CD14-positive monocyte (primary cell): ENCODE measurements around the gene PDLIM4. TPM values are rescaled to one million over a fixed set of nuclear protein-coding genes. Genes with fewer than 3 reads are reported as not detected.

ENCODE experiments used
- DNase-seq, 3 donors: peaks; one replicate each; pipeline ENCODE4 v3.0.0-alpha.2; 2011 to 2022
- H2AFZ ChIP-seq: 2 replicates; pipeline ENCODE4 v1.6.0; 2012; ENCODE audit warnings: mild to moderate bottlenecking, low read depth, low read length, inconsistent platforms; ENCODE audit not compliant: insufficient read depth, poor library complexity, severe bottlenecking
- H3K27ac ChIP-seq, 2 donors: 1 replicate in 1 of 2; 2 replicates in 1 of 2; pipeline ENCODE4 v1.5.1; 2012 to 2013; ENCODE audit warnings: low read length in 2 of 2, control low read depth in 1 of 2, inconsistent platforms in 1 of 2, low read depth in 1 of 2, mild to moderate bottlenecking in 1 of 2
- H3K27me3 ChIP-seq, 2 donors: one replicate each; pipeline versions ENCODE4 v1.6.0 to v1.6.1; 2011 to 2013; ENCODE audit warnings: low read length in 2 of 2; ENCODE audit not compliant: control insufficient read depth in 2 of 2, insufficient read depth in 2 of 2
- H3K36me3 ChIP-seq, 2 donors: replicated peaks in 1 of 2; 1 replicate in 1 of 2; 2 replicates in 1 of 2; pipeline versions ENCODE4 v1.5.1 to v1.6.1; 2012 to 2013; ENCODE audit warnings: low read length in 2 of 2, control low read depth in 1 of 2, inconsistent platforms in 1 of 2, mild to moderate bottlenecking in 1 of 2; ENCODE audit not compliant: insufficient read depth in 2 of 2, control insufficient read depth in 1 of 2
- H3K4me1 ChIP-seq, 2 donors: 1 replicate in 1 of 2; 2 replicates in 1 of 2; pipeline versions ENCODE4 v1.5.1 to v1.6.1; 2012 to 2013; ENCODE audit warnings: low read length in 2 of 2, control low read depth in 1 of 2, inconsistent platforms in 1 of 2, mild to moderate bottlenecking in 1 of 2, moderate library complexity in 1 of 2; ENCODE audit not compliant: insufficient read depth in 2 of 2, control insufficient read depth in 1 of 2
- H3K4me2 ChIP-seq: replicated peaks from 2 replicates; pipeline ENCODE3; 2012; ENCODE audit warnings: low read length, moderate library complexity, mild to moderate bottlenecking; ENCODE audit not compliant: poor library complexity, severe bottlenecking; ENCODE audit errors: extremely low read depth
- H3K4me3 ChIP-seq, 3 experiments: fragments of 200-600 bp in 1 of 3; sonication (generic) in 1 of 3; replicated peaks in 1 of 3; 1 replicate in 2 of 3; 2 replicates in 1 of 3; pipeline ENCODE4 v1.5.1; 2011 to 2013; ENCODE audit warnings: low read length in 3 of 3, mild to moderate bottlenecking in 3 of 3, control low read depth in 2 of 3, low read depth in 2 of 3, inconsistent platforms in 1 of 3, moderate library complexity in 1 of 3
- H3K79me2 ChIP-seq: 2 replicates; pipeline ENCODE4 v1.6.0; 2012; ENCODE audit warnings: mild to moderate bottlenecking, control low read depth, inconsistent platforms, low read length, moderate library complexity; ENCODE audit not compliant: insufficient read depth
- H3K9ac ChIP-seq: 2 replicates; pipeline ENCODE4 v1.6.0; 2017; ENCODE audit warnings: low read length, mild to moderate bottlenecking; ENCODE audit not compliant: insufficient read depth, poor library complexity, severe bottlenecking
- H3K9me3 ChIP-seq, 2 donors: replicated peaks in 1 of 2; 1 replicate in 1 of 2; 2 replicates in 1 of 2; pipeline versions ENCODE4 v1.5.1 to v1.6.1; 2012 to 2013; ENCODE audit warnings: low read length in 2 of 2, control low read depth in 1 of 2; ENCODE audit not compliant: control insufficient read depth in 1 of 2, insufficient read depth in 1 of 2
- H4K20me1 ChIP-seq: 2 replicates; pipeline ENCODE4 v1.6.0; 2012; ENCODE audit warnings: mild to moderate bottlenecking, low read length, control low read depth, moderate library complexity; ENCODE audit not compliant: insufficient read depth
- H3K27ac Mint-ChIP-seq, 7 donors: one replicate each; pipeline ENCODE4 v1.8.0; 2020; ENCODE audit warnings: mild to moderate bottlenecking in 7 of 7, mixed read lengths in 7 of 7, moderate library complexity in 6 of 7, inconsistent platforms in 2 of 7
- H3K27me3 Mint-ChIP-seq, 3 donors: one replicate each; pipeline ENCODE4 v1.8.0; 2021 to 2022; ENCODE audit warnings: low read depth in 3 of 3, mild to moderate bottlenecking in 3 of 3, mixed read lengths in 3 of 3, moderate library complexity in 3 of 3, inconsistent platforms in 1 of 3
- H3K36me3 Mint-ChIP-seq, 2 donors: one replicate each; pipeline ENCODE4 v1.8.0; 2020; ENCODE audit warnings: mixed read lengths in 2 of 2, inconsistent platforms in 1 of 2, mild to moderate bottlenecking in 1 of 2
- H3K4me1 Mint-ChIP-seq: one replicate; pipeline ENCODE4 v1.8.0; 2020; ENCODE audit warnings: mild to moderate bottlenecking, mixed read lengths
- H3K4me3 Mint-ChIP-seq, 2 donors: one replicate each; pipeline ENCODE4 v1.8.0; 2020; ENCODE audit warnings: mild to moderate bottlenecking in 2 of 2, mixed read lengths in 2 of 2, moderate library complexity in 1 of 2
- H3K9me3 Mint-ChIP-seq, 7 donors: one replicate each; pipeline ENCODE4 v1.8.0; 2020 to 2022; ENCODE audit warnings: mixed read lengths in 7 of 7, mild to moderate bottlenecking in 6 of 7, moderate library complexity in 6 of 7, inconsistent platforms in 2 of 7
- CTCF ChIP-seq: fragments of 200-600 bp; IDR thresholded peaks from one replicate; pipeline ENCODE4 v1.8.0; 2022; ENCODE audit warnings: antibody characterized with exemption, mild to moderate bottlenecking
- WGBS: methylation state at CpG from one replicate; pipeline ENCODE4 v1.1.5; 2013; ENCODE audit warnings: missing lambda C conversion rate; ENCODE audit not compliant: insufficient coverage; 5-methylcytosine and 5-hydroxymethylcytosine counted together
- intact Hi-C, 2 donors: fragments of 100-400 bp; cut with micrococcal nuclease; formaldehyde crosslinking; loops; one replicate each; pipeline versions ENCODE4 v1.15.0 to v1.15.1; 2023
- polyA plus RNA-seq, 3 donors: library from polyadenylated mRNA; depleted of rRNA in 1 of 3; unstranded in 2 of 3; stranded (reverse) in 1 of 3; fragments of 300-500 nt in 2 of 3; fragments of >200 nt in 1 of 3; fragmentation: Illumina TruSeq in 2 of 3; gene quantifications; 1 replicate in 2 of 3; 2 replicates in 1 of 3; pipeline ENCODE4 v1.2.3, GENCODE V29; 2012 to 2021

Gene PDLIM4
- polyA plus RNA-seq, 3 donors, result not detected

- Histone ChIP-seq H3K27me3 (peaks cover 8 to 22% of the 10 kb centered on the region in 2 donors), H4K20me1 (no peaks in the 10 kb centered on the region), H3K9ac (no peak overlapping the region), H3K79me2 (no peaks in the 10 kb centered on the region), H3K9me3 (no peaks in the 10 kb centered on the region), H3K27ac (no peak overlapping the region), H3K4me1 (peaks cover 9 to 10% of the 10 kb centered on the region in 2 donors), H3K36me3 (no peaks in the 10 kb centered on the region), H3K4me2 (no peak overlapping the region), H3K4me3 (no peak overlapping the region), H2AFZ (no peak overlapping the region)
- Mint-ChIP-seq H3K4me3 (peak overlapping the region in 1 of 2 donors; percentile 33), H3K4me1 (peaks cover 12% of the 10 kb centered on the region), H3K36me3 (no peaks in the 10 kb centered on the region), H3K9me3 (peaks cover 0 to 5% (median 0%) of the 10 kb centered on the region in 7 donors), H3K27me3 (peaks cover 33 to 37% (median 34%) of the 10 kb centered on the region in 3 donors), H3K27ac (no peak overlapping the region)
- no CpG with 5 or more reads among the region's 1 CpG for WGBS
- no peak for DNase-seq
- intact Hi-C loops, result no loop called here
- no peak for TF ChIP-seq CTCF
These were observed 32.8 kb upstream of the PDLIM4 start for GRCh38 chr5:132224716-132225115.

DNA sequence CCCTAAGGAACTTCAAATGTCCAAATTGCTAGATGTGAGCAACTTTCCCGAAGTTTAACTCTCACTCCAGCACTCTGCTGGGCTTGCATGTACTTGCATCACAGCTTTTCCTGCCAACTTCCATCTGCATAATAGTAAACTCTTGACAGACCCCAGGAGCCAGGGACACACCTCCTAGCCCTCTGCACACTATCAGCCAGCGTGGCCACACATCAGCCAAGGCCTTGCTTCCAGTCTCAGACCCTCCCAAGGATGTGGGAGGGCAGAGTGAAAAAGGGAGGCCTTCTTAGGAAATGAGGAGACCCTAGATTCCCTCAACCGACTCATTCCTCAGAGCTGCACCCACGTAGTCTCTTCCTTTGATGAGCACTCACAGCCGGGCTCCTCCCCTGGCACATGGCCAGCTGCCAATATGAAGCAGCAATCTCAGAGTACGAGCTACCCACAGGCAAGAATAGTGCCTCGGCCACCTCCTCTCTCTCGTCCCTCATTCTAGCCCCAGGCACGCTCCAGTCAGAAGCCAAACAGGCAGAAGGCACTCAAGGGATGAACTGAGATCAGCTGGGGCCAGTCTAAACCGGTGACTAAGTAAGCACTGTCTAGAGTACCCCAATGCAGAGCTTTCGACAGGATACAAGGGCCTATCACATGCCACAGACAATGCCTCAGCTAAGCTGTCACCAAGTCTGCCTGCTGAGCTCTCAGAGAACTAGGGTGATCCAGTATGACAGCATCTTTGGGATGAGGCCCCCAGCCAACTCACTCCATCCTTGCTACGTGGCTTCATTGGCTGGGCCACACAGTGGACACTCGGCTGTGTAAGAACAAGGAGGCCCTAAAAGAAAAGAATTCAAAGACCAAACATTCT is 32.1 kb upstream of the PDLIM4 start:
- H3K4me3 ChIP-seq, result no peak overlapping the region
- no peaks in the 10 kb centered on the region for H3K9me3 ChIP-seq
- H4K20me1 ChIP-seq, result no peaks in the 10 kb centered on the region
- no peak for DNase-seq
- Mint-ChIP-seq H3K36me3 (no peaks in the 10 kb centered on the region), H3K27me3 (peaks cover 33 to 40% (median 37%) of the 10 kb centered on the region in 3 donors), H3K9me3 (peaks cover 0 to 5% (median 0%) of the 10 kb centered on the region in 7 donors), H3K4me1 (peaks cover 16% of the 10 kb centered on the region), H3K27ac (no peak overlapping the region), H3K4me3 (peak overlapping the region in 1 of 2 donors; percentile 33)
- H3K27ac ChIP-seq, result no peak overlapping the region
- no peaks in the 10 kb centered on the region for H3K79me2 ChIP-seq
- WGBS, result 70% methylated on average over 11 of the region's 13 CpGs
- no peak for TF ChIP-seq CTCF
- H3K9ac ChIP-seq, result no peak overlapping the region
- H3K36me3 ChIP-seq, result no peaks in the 10 kb centered on the region
- peaks cover 9 to 10% of the 10 kb centered on the region in 2 donors for H3K4me1 ChIP-seq
- no peak overlapping the region for H2AFZ ChIP-seq
- peaks cover 8 to 22% of the 10 kb centered on the region in 2 donors for H3K27me3 ChIP-seq
- H3K4me2 ChIP-seq, result no peak overlapping the region
- intact Hi-C loops, result no loop called here
